Medulla oblongata (tissue), 1 donor: ENCODE measurements around the gene LCE1E.

Experiments used
- DNase-seq: peaks from one replicate; pipeline ENCODE4 v3.0.0-alpha.2; 2015; ENCODE audit errors: extremely low spot score

Gene LCE1E

GRCh38 chr1:152786077-152786476 is at the start of gene LCE1E:
Gene LCE1E (plus strand): TSS chr1:152786257. CDS start chr1:152787300, 1,043 bp downstream.
- DNase-seq, result no peak

- no peak for DNase-seq
Measured at GRCh38 chr1:152737997-152738396, 48.1 kb upstream of the LCE1E start.

GRCh38 chr1:152739841-152740240 is 46.2 kb upstream of the LCE1E start:
- no peak for DNase-seq

- no peak for DNase-seq
Measured at GRCh38 chr1:152741656-152742055, 44.4 kb upstream of the LCE1E start.

GRCh38 chr1:152743371-152744145 is 42.5 kb upstream of the LCE1E start:
- no peak for DNase-seq

GRCh38 chr1:152745289-152745704 is 40.8 kb upstream of the LCE1E start:
- DNase-seq, result no peak

GRCh38 chr1:152745765-152746444 is 40.2 kb upstream of the LCE1E start:
- DNase-seq, result no peak

GRCh38 chr1:152747831-152748230 is 38.2 kb upstream of the LCE1E start:
- no peak for DNase-seq

GRCh38 chr1:152752225-152752624 is 33.8 kb upstream of the LCE1E start:
- DNase-seq, result no peak

- no peak for DNase-seq
Measured at GRCh38 chr1:152753586-152753985, 32.5 kb upstream of the LCE1E start.

- DNase-seq, result no peak
Measured at GRCh38 chr1:152756872-152757271, 29.2 kb upstream of the LCE1E start.

GRCh38 chr1:152757747-152758146 is 28.3 kb upstream of the LCE1E start, which contains the start of gene KPRP:
Gene KPRP (plus strand): TSS chr1:152758025. CDS start chr1:152759589, 1,564 bp downstream.
- no peak for DNase-seq

GRCh38 chr1:152758636-152759035 is 27.4 kb upstream of the LCE1E start:
- no peak for DNase-seq

GRCh38 chr1:152759453-152760173 is 26.4 kb upstream of the LCE1E start:
- no peak for DNase-seq

- DNase-seq, result no peak
Measured at GRCh38 chr1:152760551-152761190, 25.4 kb upstream of the LCE1E start.

- no peak for DNase-seq
Measured at GRCh38 chr1:152761609-152762213, 24.3 kb upstream of the LCE1E start.

- DNase-seq, result no peak
Measured at GRCh38 chr1:152768847-152769533, 17.1 kb upstream of the LCE1E start.

GRCh38 chr1:152770411-152770810 is 15.6 kb upstream of the LCE1E start:
- DNase-seq, result no peak

GRCh38 chr1:152774875-152775274 is 11.2 kb upstream of the LCE1E start, which contains the start of gene LCE1F:
Gene LCE1F (plus strand): TSS chr1:152775140. CDS start chr1:152776372, 1,232 bp downstream.
- DNase-seq, result no peak

- no peak for DNase-seq
Measured at GRCh38 chr1:152776361-152776760, 9.7 kb upstream of the LCE1E start.
